ENCODE data around the gene FBLN7. TPM values are rescaled to one million over a fixed set of nuclear protein-coding genes. Genes with fewer than 3 reads are reported as not detected.

The FBLN7 gene
- total and polyA plus RNA-seq, 2 experiments from 2014 or later = 0.16 TPM; not detected in 1

DNA sequence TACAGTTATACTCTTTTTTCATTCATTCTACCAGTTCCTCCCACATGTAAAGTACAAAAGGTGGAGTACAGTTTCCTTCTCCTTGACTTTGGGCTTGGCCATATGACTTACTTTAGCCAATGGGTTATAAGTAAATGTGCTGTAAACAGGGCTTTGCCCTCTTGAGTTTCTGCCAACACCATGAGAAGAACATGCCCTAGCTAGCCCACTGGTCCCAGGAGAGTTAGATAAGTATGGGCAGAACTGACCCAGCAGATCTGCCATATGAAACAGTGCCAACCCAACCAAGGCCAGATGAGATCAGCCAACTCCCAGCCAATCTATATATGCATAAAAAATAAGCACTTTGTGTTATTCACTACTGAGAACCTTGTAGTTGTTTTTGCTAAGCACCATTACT, 91.2 kb downstream of the FBLN7 start:
- no peak overlapping the region for H2AFZ ChIP-seq
- no peaks in the 10 kb centered on the region for H3K36me3 Mint-ChIP-seq (ENCODE audit: low read depth)
- no peaks in the 10 kb centered on the region for H3K36me3 ChIP-seq (ENCODE audit: insufficient read depth)
- H4K20me1 ChIP-seq (replicated peaks; ENCODE audit: insufficient read depth) = no peaks in the 10 kb centered on the region; the same call in 1 of the 2 replicates
- no peak overlapping the region for H3K4me2 ChIP-seq
- no peaks in the 10 kb centered on the region for H3K27me3 Mint-ChIP-seq (ENCODE audit: insufficient read depth, low read depth, poor library complexity)
- no peaks in the 10 kb centered on the region for H3K4me1 ChIP-seq (ENCODE audit: insufficient read depth)
- H3K27ac Mint-ChIP-seq = no peak overlapping the region
- no peaks in the 10 kb centered on the region for H3K4me1 Mint-ChIP-seq
- H3K9me2 ChIP-seq (ENCODE audit: insufficient read depth) = no peaks in the 10 kb centered on the region
- no peaks in the 10 kb centered on the region for H3K79me2 ChIP-seq (replicated peaks; ENCODE audit: insufficient read depth)
- ATAC-seq = no peak
- H3F3A ChIP-seq (replicated peaks; ENCODE audit: low read depth) = no peaks in the 10 kb centered on the region
- no peak overlapping the region for H3K4me3 ChIP-seq
- no peak for DNase-seq (ENCODE audit: low spot score)
- H3K27ac ChIP-seq (ENCODE audit: low read depth) = no peak overlapping the region
- TF ChIP-seq CREB1 (CRISPR knock-in tag; IDR thresholded peaks at IDR 0.05; ENCODE audit: low read depth) (no peak), ZNF331 (CRISPR knock-in tag; IDR thresholded peaks at IDR 0.05; ENCODE audit: low read depth) (no peak), EZH2 (IDR thresholded peaks at IDR 0.05; ENCODE audit: low read depth, unreplicated experiment) (no peak), ZNF114 (CRISPR knock-in tag; IDR thresholded peaks at IDR 0.05) (no peak), STAT1 (IDR thresholded peaks at IDR 0.05; ENCODE audit: unreplicated experiment) (no peak)
- TF ChIP-seq, protein P1, sequence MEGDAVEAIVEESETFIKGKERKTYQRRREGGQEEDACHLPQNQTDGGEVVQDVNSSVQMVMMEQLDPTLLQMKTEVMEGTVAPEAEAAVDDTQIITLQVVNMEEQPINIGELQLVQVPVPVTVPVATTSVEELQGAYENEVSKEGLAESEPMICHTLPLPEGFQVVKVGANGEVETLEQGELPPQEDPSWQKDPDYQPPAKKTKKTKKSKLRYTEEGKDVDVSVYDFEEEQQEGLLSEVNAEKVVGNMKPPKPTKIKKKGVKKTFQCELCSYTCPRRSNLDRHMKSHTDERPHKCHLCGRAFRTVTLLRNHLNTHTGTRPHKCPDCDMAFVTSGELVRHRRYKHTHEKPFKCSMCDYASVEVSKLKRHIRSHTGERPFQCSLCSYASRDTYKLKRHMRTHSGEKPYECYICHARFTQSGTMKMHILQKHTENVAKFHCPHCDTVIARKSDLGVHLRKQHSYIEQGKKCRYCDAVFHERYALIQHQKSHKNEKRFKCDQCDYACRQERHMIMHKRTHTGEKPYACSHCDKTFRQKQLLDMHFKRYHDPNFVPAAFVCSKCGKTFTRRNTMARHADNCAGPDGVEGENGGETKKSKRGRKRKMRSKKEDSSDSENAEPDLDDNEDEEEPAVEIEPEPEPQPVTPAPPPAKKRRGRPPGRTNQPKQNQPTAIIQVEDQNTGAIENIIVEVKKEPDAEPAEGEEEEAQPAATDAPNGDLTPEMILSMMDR (conservative IDR thresholded peaks at IDR 0.05; ENCODE audit: low read depth in 2 of 2) = no peak
- TF ChIP-seq, protein P2, sequence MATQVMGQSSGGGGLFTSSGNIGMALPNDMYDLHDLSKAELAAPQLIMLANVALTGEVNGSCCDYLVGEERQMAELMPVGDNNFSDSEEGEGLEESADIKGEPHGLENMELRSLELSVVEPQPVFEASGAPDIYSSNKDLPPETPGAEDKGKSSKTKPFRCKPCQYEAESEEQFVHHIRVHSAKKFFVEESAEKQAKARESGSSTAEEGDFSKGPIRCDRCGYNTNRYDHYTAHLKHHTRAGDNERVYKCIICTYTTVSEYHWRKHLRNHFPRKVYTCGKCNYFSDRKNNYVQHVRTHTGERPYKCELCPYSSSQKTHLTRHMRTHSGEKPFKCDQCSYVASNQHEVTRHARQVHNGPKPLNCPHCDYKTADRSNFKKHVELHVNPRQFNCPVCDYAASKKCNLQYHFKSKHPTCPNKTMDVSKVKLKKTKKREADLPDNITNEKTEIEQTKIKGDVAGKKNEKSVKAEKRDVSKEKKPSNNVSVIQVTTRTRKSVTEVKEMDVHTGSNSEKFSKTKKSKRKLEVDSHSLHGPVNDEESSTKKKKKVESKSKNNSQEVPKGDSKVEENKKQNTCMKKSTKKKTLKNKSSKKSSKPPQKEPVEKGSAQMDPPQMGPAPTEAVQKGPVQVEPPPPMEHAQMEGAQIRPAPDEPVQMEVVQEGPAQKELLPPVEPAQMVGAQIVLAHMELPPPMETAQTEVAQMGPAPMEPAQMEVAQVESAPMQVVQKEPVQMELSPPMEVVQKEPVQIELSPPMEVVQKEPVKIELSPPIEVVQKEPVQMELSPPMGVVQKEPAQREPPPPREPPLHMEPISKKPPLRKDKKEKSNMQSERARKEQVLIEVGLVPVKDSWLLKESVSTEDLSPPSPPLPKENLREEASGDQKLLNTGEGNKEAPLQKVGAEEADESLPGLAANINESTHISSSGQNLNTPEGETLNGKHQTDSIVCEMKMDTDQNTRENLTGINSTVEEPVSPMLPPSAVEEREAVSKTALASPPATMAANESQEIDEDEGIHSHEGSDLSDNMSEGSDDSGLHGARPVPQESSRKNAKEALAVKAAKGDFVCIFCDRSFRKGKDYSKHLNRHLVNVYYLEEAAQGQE (IDR thresholded peaks at IDR 0.05; ENCODE audit: unreplicated experiment) = no peak
- no peaks in the 10 kb centered on the region for H3K9me3 Mint-ChIP-seq
- no peaks in the 10 kb centered on the region for H3K27me3 ChIP-seq (ENCODE audit: insufficient read depth)
- no peak overlapping the region for H3K4me3 Mint-ChIP-seq

DNA sequence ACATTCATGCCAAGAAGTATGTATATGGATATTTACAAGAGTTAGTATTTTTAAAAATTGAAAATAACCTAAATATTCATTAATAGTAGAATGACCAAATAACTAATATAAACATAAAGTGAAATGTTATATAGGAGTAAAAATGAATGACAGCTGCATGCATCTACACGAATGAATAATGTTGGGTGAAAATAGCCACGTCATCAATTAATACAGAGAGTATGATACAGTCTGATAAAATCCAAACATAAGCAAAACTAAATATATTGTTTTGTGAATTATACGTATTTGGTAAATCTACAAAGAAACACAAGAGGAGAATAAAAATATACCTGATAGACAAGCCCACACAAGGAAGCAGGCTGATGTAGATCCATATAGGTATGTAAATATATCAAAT, 92.2 kb downstream of the FBLN7 start:
- Mint-ChIP-seq H3K4me1 (no peaks in the 10 kb centered on the region), H3K36me3 (ENCODE audit: low read depth) (no peaks in the 10 kb centered on the region), H3K4me3 (no peak overlapping the region), H3K27ac (no peak overlapping the region), H3K9me3 (no peaks in the 10 kb centered on the region), H3K27me3 (ENCODE audit: insufficient read depth, low read depth, poor library complexity) (no peaks in the 10 kb centered on the region)
- Histone ChIP-seq H3K4me2 (no peak overlapping the region), H3K79me2 (replicated peaks; ENCODE audit: insufficient read depth) (no peaks in the 10 kb centered on the region), H3K27ac (ENCODE audit: low read depth) (no peak overlapping the region), H3K4me1 (ENCODE audit: insufficient read depth) (no peaks in the 10 kb centered on the region), H3F3A (replicated peaks; ENCODE audit: low read depth) (no peaks in the 10 kb centered on the region), H3K36me3 (ENCODE audit: insufficient read depth) (no peaks in the 10 kb centered on the region), H3K4me3 (no peak overlapping the region), H4K20me1 (replicated peaks; ENCODE audit: insufficient read depth) (no peaks in the 10 kb centered on the region), H3K27me3 (ENCODE audit: insufficient read depth) (no peaks in the 10 kb centered on the region), H3K9me2 (ENCODE audit: insufficient read depth) (no peaks in the 10 kb centered on the region), H2AFZ (no peak overlapping the region)
- ATAC-seq (no peak), DNase-seq (ENCODE audit: low spot score) (no peak)
- TF ChIP-seq CREB1 (CRISPR knock-in tag; IDR thresholded peaks at IDR 0.05; ENCODE audit: low read depth) (no peak), POLR2AphosphoS5 (IDR thresholded peaks at IDR 0.05; ENCODE audit: low read depth) (no peak), JUNB (IDR thresholded peaks at IDR 0.05; ENCODE audit: unreplicated experiment) (no peak)
- TF ChIP-seq, protein P3, sequence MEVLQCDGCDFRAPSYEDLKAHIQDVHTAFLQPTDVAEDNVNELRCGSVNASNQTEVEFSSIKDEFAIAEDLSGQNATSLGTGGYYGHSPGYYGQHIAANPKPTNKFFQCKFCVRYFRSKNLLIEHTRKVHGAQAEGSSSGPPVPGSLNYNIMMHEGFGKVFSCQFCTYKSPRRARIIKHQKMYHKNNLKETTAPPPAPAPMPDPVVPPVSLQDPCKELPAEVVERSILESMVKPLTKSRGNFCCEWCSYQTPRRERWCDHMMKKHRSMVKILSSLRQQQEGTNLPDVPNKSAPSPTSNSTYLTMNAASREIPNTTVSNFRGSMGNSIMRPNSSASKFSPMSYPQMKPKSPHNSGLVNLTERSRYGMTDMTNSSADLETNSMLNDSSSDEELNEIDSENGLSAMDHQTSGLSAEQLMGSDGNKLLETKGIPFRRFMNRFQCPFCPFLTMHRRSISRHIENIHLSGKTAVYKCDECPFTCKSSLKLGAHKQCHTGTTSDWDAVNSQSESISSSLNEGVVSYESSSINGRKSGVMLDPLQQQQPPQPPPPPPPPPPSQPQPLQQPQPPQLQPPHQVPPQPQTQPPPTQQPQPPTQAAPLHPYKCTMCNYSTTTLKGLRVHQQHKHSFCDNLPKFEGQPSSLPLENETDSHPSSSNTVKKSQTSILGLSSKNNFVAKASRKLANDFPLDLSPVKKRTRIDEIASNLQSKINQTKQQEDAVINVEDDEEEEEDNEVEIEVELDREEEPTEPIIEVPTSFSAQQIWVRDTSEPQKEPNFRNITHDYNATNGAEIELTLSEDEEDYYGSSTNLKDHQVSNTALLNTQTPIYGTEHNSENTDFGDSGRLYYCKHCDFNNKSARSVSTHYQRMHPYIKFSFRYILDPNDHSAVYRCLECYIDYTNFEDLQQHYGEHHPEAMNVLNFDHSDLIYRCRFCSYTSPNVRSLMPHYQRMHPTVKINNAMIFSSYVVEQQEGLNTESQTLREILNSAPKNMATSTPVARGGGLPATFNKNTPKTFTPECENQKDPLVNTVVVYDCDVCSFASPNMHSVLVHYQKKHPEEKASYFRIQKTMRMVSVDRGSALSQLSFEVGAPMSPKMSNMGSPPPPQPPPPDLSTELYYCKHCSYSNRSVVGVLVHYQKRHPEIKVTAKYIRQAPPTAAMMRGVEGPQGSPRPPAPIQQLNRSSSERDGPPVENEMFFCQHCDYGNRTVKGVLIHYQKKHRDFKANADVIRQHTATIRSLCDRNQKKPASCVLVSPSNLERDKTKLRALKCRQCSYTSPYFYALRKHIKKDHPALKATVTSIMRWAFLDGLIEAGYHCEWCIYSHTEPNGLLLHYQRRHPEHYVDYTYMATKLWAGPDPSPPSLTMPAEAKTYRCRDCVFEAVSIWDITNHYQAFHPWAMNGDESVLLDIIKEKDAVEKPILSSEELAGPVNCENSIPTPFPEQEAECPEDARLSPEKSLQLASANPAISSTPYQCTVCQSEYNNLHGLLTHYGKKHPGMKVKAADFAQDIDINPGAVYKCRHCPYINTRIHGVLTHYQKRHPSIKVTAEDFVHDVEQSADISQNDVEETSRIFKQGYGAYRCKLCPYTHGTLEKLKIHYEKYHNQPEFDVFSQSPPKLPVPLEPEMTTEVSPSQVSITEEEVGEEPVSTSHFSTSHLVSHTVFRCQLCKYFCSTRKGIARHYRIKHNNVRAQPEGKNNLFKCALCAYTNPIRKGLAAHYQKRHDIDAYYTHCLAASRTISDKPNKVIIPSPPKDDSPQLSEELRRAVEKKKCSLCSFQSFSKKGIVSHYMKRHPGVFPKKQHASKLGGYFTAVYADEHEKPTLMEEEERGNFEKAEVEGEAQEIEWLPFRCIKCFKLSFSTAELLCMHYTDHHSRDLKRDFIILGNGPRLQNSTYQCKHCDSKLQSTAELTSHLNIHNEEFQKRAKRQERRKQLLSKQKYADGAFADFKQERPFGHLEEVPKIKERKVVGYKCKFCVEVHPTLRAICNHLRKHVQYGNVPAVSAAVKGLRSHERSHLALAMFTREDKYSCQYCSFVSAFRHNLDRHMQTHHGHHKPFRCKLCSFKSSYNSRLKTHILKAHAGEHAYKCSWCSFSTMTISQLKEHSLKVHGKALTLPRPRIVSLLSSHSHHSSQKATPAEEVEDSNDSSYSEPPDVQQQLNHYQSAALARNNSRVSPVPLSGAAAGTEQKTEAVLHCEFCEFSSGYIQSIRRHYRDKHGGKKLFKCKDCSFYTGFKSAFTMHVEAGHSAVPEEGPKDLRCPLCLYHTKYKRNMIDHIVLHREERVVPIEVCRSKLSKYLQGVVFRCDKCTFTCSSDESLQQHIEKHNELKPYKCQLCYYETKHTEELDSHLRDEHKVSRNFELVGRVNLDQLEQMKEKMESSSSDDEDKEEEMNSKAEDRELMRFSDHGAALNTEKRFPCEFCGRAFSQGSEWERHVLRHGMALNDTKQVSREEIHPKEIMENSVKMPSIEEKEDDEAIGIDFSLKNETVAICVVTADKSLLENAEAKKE (CRISPR knock-in tag; IDR thresholded peaks at IDR 0.05) = no peak

All from GM23338 (cell line).